Measurements from ENCODE around the gene APLP2. TPM values are rescaled to one million over a fixed set of nuclear protein-coding genes. Genes with fewer than 3 reads are reported as not detected.

The APLP2 gene
- 371 and 437 TPM in 2 replicates for total RNA-seq

GRCh38 chr11:130069659-130070108 is at the start of gene APLP2:
TSS of gene APLP2 (plus strand) at chr11:130069894. CDS start at chr11:130069978, 84 bp downstream.

GRCh38 chr11:130159657-130160497 is 90.2 kb downstream of the APLP2 start, which contains the start of gene ST14:
TSS of gene ST14 (plus strand) at chr11:130159782. CDS start at chr11:130159980, 198 bp downstream.

Other genes starting within 250 kb of the APLP2 start
- gene NFRKB, start 174.3 kb upstream of the APLP2 start, total RNA-seq = 18.7 and 22.7 TPM in 2 replicates
- gene PRDM10, start 67.1 kb upstream of the APLP2 start, total RNA-seq = 4.8 and 5.8 TPM in 2 replicates
- gene ST14, start 89.9 kb downstream of the APLP2 start, total RNA-seq = not detected in 2 replicates
- gene ZBTB44, start 245.0 kb downstream of the APLP2 start, total RNA-seq = 11.2 and 11.8 TPM in 2 replicates

All from myometrial cell (primary cell).